Activated T-cell treated with anti-CD3 and anti-CD28 coated beads, Interleukin-2, amount 50 U/mL, for 4 hours (primary cell): Measurements from ENCODE around the gene SMCP. TPM values are rescaled to one million over a fixed set of nuclear protein-coding genes. Genes with fewer than 3 reads are reported as not detected.

Experiments used
- ATAC-seq, 2 donors: fragments of 200-7000 bp; cut with Tn5 transposase; one replicate each; pipeline ENCODE4 v1.10.0; 2021
- DNase-seq: peaks from one replicate; pipeline ENCODE4 v3.0.0-alpha.2; 2020
- H3K27me3 Mint-ChIP-seq: one replicate; pipeline ENCODE4 v1.8.0; 2021; ENCODE audit warnings: low read depth, mixed read lengths
- H3K36me3 Mint-ChIP-seq: one replicate; pipeline ENCODE4 v1.8.0; 2022; ENCODE audit warnings: mixed read lengths; ENCODE audit not compliant: insufficient read depth
- H3K4me1 Mint-ChIP-seq: one replicate; pipeline ENCODE4 v1.8.0; 2021; ENCODE audit warnings: low read depth, mixed read lengths
- H3K4me3 Mint-ChIP-seq: one replicate; pipeline ENCODE4 v1.8.0; 2021; ENCODE audit warnings: mild to moderate bottlenecking, moderate library complexity, mixed read lengths
- H3K9me3 Mint-ChIP-seq: one replicate; pipeline ENCODE4 v1.8.0; 2021; ENCODE audit warnings: mixed read lengths
- total RNA-seq, 3 donors: library from RNA; stranded (reverse); gene quantifications; one replicate each; pipeline ENCODE4 v1.2.1, GENCODE V29; 2021

The SMCP gene
- total RNA-seq, 3 donors from 2014 or later = not detected

DNA sequence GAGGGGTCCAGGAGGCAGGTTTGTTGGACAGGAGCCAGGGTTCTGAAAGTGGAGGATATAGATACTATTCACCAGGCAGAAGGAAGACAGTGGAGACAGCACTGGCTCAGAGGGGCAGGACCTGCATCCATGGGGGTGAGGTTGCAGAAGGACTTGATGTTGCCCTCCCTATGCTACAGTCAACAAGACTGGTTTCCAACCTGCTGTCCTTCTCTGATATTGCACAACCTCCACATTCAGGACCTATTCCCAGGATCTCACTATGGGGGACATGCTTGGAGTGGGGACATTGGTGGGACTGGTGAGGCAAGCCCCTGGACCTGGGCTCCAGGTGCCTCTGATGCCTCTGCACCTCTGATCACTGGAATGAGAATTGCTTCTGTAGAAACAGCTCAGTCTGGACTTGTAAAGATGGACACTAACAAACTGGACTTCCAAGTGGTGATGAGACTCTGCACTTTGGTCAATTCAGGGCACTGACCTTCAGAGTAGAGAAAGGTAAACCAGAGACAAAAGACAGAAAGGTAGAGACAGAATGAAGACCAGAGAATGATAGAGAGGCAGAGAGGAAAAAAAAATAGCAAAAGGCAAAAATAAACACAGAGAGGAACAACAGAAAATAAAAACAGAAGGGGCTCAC, 1.6 kb downstream of the SMCP start:
- H3K9me3 Mint-ChIP-seq = no peaks in the 10 kb centered on the region
- H3K36me3 Mint-ChIP-seq = no peaks in the 10 kb centered on the region
- no peak overlapping the region for H3K4me3 Mint-ChIP-seq
- no peaks in the 10 kb centered on the region for H3K4me1 Mint-ChIP-seq
- ATAC-seq = no peak
- no peak for DNase-seq
- H3K27me3 Mint-ChIP-seq = peaks cover 7% of the 10 kb centered on the region

DNA sequence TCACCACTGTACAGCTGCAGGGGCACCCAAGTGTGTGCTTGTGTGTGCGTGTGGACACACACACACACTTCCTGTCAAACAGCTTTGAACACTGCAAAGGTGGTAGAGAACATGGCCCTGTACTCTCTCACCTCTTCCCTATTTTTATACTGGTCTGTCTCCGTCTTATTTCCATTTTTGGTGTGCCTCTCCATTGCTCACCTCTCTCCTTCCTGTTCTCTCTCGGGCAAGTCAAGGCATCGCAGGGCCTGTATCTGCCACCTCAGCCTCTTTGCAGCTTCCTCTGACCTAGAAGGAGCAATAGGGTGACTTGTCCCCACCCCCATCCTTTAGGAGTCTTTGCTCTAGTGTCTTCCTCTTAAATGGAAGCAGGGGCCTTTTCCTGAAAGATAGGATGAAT, 2.2 kb downstream of the SMCP start:
- DNase-seq (no peak), ATAC-seq (no peak)
- Mint-ChIP-seq H3K4me3 (no peak overlapping the region), H3K27me3 (peaks cover 4% of the 10 kb centered on the region), H3K36me3 (no peaks in the 10 kb centered on the region), H3K4me1 (no peaks in the 10 kb centered on the region), H3K9me3 (no peaks in the 10 kb centered on the region)

DNA sequence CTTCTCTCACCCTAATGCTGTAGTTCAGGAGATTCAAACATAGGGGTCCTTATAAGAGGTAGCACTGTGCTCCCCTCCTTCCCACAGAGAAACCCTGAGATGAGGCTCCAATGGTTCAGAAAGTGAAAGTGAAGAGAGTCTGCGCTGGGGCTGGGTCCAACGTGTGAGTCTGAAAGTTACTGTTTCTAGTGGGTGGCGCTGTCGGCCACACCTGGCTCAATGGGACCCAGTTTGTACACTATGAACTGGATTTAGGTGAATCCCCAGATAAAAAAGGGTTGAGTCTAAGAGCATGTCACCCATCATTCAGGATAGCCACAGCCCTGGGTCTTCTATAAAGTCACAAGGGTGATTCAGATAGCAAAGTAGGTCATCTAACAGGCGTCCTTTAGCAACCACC, 2.8 kb downstream of the SMCP start:
- ATAC-seq = no peak

DNA sequence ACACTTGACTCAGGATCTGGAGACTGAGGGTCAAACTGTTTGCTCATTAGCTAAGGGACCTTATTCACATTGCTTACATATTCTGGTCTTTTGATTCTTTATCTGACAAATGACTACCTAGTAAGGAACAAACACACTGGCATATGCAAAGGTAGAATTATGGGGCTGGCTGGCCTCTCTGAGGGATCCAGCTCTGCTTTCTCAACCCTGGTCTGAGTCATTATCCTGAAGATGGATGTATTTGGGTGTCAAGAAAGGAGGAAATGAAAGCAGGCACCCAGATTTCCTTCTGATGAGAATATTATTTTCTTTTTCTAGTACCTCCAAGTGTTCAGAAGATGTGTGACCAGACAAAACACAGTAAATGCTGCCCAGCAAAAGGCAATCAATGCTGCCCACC, 6.0 kb downstream of the SMCP start:
- Mint-ChIP-seq H3K9me3 (no peaks in the 10 kb centered on the region), H3K27me3 (peaks cover 2% of the 10 kb centered on the region), H3K36me3 (no peaks in the 10 kb centered on the region), H3K4me3 (no peak overlapping the region), H3K4me1 (no peaks in the 10 kb centered on the region)
- no peak for DNase-seq
- ATAC-seq = no peak

More for the DNA sequence above, 2.8 kb downstream of the SMCP start:
- Mint-ChIP-seq H3K4me1 (no peaks in the 10 kb centered on the region), H3K9me3 (no peaks in the 10 kb centered on the region), H3K27me3 (peaks cover 4% of the 10 kb centered on the region), H3K4me3 (no peak overlapping the region), H3K36me3 (no peaks in the 10 kb centered on the region)
- DNase-seq = no peak

DNA sequence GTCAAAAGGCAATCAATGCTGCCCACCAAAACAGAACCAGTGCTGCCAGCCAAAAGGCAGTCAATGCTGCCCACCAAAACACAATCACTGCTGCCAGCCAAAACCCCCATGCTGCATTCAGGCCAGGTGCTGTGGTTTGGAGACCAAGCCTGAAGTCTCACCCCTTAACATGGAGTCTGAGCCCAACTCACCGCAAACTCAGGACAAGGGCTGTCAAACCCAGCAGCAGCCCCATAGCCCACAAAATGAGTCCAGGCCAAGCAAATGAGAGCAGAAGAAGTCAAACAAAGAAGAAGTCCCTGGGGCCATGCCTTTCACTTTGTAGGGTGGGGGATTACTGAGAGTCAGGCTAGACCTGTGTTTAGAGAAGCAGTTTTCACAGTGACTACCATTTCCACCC, 6.4 kb downstream of the SMCP start:
- Mint-ChIP-seq H3K27me3 (peaks cover 2% of the 10 kb centered on the region), H3K4me3 (no peak overlapping the region), H3K36me3 (no peaks in the 10 kb centered on the region), H3K9me3 (no peaks in the 10 kb centered on the region), H3K4me1 (no peaks in the 10 kb centered on the region)
- ATAC-seq = no peak
- DNase-seq = no peak

DNA sequence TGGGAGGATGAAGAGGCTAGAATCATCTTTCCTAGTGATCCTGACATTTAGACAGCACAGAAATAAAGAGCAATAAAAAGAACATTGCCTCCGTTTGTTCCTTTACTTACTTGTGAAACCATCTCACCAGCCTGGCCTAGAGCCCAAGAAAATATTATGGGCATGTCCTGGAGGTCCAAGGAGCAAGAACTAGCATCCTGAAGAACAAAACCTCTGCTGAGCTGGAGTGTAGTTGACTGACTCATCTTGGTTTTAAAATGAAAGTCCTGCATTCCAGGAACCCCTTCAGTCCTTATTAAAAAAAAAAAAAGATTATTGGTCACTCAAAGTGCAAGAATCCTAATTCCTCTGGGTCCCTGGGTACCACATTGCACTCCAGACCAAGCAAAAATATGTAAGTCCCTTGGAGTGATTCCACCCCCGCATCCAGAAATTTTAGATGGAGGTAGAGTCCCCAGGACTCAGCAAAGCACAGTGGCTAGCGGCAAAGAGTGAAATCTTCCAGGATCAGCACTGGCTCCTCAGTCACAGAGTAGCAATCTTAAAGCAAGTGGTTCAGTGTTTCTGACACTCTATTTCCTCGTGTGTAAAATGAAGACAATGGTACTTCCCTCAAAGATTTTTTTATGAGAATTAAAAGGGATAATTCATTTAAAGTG, 7.0 kb downstream of the SMCP start:
- Mint-ChIP-seq H3K4me1 (no peaks in the 10 kb centered on the region), H3K4me3 (no peak overlapping the region), H3K36me3 (no peaks in the 10 kb centered on the region), H3K9me3 (no peaks in the 10 kb centered on the region), H3K27me3 (no peaks in the 10 kb centered on the region)
- DNase-seq (no peak), ATAC-seq (no peak)

DNA sequence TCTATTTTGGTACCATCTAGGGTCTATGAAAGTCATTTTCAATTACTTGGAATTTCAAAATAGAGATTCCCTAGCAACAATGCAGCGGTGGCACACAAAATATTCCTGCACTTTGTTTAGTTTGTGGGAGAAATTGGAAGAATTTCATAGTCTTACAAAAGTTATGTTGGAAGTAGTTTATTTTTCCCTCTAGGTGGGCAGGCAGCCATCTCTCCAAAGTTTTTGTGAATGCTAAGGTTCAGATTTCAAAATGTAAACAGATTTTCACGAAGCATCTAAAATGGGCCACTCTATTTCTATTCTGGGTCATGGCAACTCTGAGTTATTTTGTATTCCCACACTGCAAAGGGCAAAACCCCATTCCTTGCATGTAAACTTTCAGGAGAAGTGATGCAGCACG, 8.0 kb downstream of the SMCP start:
- no peak for ATAC-seq
- no peak for DNase-seq
- no peaks in the 10 kb centered on the region for H3K9me3 Mint-ChIP-seq
- H3K4me1 Mint-ChIP-seq = no peaks in the 10 kb centered on the region
- H3K36me3 Mint-ChIP-seq = no peaks in the 10 kb centered on the region
- H3K27me3 Mint-ChIP-seq = peaks cover 4% of the 10 kb centered on the region
- no peak overlapping the region for H3K4me3 Mint-ChIP-seq

DNA sequence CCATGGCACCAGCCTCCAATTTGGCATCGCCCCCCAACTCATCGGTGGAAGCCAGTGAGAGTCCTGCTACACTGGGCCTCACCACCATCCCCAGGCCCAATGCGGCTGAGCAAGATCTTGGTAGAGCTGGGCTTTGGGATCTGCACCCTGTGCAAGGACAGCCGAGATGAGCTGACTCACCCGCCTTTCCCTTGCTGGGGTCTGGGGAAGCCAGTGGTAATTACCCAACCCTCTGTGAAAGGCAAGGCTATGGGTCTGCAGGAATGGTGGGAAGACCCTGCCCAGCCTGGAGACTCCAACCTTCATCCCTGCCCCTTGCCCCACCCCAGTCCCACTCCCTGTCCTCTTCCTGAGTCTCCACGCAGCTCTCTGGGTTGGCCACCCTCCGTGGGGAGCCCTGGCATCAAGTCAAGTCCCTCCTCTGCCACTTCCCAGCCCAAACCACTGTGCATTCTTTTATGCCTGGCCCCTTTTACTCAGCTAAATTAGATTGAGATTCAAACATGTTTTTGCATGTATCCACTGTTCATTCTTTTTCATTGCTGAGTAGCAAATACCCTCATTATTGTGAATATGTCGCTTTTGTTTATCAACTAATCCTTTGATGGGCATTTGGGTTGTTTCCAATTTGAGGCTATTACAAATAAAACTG, 8.8 kb downstream of the SMCP start:
- H3K4me3 Mint-ChIP-seq = no peak overlapping the region
- no peak for DNase-seq
- no peak for ATAC-seq
- peaks cover 10% of the 10 kb centered on the region for H3K27me3 Mint-ChIP-seq
- H3K4me1 Mint-ChIP-seq = no peaks in the 10 kb centered on the region
- no peaks in the 10 kb centered on the region for H3K36me3 Mint-ChIP-seq
- H3K9me3 Mint-ChIP-seq = no peaks in the 10 kb centered on the region

DNA sequence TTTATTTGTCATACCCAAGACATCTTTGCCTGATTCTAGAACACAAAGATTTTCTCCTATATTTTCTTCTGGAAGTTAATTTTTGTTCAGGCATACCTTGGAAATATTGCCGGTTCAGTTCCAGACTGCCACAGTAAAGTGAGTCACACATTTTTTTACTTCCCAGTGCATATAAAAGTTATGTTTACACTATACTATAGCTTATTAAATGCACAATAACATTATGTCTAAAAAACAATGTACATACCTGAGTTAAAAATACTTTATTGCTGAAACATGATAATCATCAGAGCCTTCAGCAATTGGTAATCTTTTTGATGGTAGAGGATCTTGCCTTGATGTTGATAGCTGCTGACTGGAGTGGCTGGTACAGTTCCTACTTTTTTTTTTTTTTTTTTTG, 10.0 kb downstream of the SMCP start:
- H3K4me3 Mint-ChIP-seq = no peak overlapping the region
- no peaks in the 10 kb centered on the region for H3K36me3 Mint-ChIP-seq

DNA sequence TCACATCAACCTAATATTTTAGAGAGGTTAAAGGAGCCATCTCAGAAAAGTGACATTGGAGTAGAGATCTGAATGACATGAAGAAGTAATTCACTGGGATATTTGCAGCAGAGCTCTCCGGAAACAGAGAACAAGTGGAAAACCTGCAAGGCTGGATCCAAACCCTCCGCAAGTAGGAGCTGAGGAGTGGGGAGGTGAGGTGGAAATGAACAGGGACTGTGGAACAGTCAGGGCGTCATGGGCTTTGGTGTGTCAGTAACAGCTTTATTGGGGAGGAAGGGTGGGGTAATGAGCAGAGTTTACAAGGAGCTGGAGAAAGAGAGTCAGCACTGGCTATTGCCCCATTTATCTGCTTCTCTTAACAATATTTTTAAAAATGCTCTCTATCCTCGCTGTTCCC, 20.9 kb downstream of the SMCP start:
- H3K27me3 Mint-ChIP-seq = peaks cover 31% of the 10 kb centered on the region
- no peak overlapping the region for H3K4me3 Mint-ChIP-seq
- DNase-seq (no peak), ATAC-seq (no peak)
- no peaks in the 10 kb centered on the region for H3K4me1 Mint-ChIP-seq
- peaks cover 4% of the 10 kb centered on the region for H3K9me3 Mint-ChIP-seq
- H3K36me3 Mint-ChIP-seq = no peaks in the 10 kb centered on the region

More for the DNA sequence above, 10.0 kb downstream of the SMCP start:
- DNase-seq (no peak), ATAC-seq (no peak)
- Mint-ChIP-seq H3K4me1 (no peaks in the 10 kb centered on the region), H3K9me3 (no peaks in the 10 kb centered on the region), H3K27me3 (peaks cover 11% of the 10 kb centered on the region)

DNA sequence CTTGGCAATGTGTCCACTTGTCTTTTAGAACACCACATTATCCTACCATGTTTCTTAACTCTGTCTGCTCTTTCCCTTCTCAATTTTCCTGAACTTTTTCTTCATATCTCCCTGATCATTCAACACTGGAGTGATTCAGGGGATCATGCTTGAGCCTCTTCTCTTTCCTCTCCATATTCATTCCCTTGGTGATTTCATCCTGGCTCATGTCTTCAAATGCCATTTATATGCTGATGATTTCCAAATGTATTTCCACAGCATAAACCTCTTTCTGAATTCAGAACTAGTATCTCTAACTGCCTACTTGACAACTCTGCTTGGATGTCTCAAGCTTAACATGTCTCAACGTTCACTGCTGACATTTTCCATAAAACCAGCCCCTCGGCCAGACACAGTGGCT, 21.8 kb downstream of the SMCP start:
- no peak overlapping the region for H3K4me3 Mint-ChIP-seq
- no peaks in the 10 kb centered on the region for H3K9me3 Mint-ChIP-seq
- DNase-seq (no peak), ATAC-seq (no peak)
- peaks cover 28% of the 10 kb centered on the region for H3K27me3 Mint-ChIP-seq
- H3K36me3 Mint-ChIP-seq = no peaks in the 10 kb centered on the region
- H3K4me1 Mint-ChIP-seq = no peaks in the 10 kb centered on the region

DNA sequence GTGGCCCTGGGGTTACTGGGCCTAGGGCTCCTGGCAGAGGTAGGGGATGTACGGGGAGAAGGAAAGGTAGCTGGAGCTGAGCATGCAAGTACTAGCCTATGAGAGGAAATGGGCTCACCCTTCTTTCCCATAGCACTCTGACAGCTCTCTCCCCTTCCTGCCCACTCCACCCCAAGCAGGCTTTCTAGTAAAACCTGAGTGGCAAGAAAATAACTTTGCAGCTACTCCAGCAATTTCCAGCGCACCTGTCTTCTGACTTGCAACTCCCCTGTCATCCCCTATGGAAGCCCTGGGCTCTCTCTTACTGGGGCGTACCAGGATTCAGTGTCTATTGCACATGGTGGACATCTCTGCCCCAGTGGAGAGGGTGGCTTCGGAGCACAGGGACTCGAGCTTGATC, 23.5 kb downstream of the SMCP start:
- H3K27me3 Mint-ChIP-seq = peaks cover 24% of the 10 kb centered on the region
- no peaks in the 10 kb centered on the region for H3K36me3 Mint-ChIP-seq
- DNase-seq (no peak), ATAC-seq (no peak)
- H3K9me3 Mint-ChIP-seq = no peaks in the 10 kb centered on the region
- no peak overlapping the region for H3K4me3 Mint-ChIP-seq
- no peaks in the 10 kb centered on the region for H3K4me1 Mint-ChIP-seq

DNA sequence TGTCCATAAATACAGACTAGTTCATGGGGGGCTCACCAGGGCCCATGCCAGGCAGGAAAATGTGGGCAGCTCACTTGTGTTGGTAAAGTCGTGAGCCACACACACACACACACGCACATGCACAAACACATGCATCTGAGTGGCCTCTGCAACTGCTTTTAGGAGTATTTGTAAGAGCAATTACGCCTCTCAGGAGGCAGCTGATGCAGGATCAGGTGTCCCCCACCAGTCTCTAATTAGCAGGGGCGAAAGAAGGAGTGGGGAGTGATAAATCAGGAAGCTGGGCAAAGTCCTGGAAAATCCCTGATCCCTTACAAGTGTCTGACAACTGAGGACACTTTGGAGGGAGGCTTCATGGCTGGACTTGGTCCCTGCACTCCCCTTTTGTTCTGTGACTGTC, 24.5 kb downstream of the SMCP start:
- Mint-ChIP-seq H3K9me3 (no peaks in the 10 kb centered on the region), H3K36me3 (no peaks in the 10 kb centered on the region), H3K27me3 (peaks cover 17% of the 10 kb centered on the region), H3K4me3 (no peak overlapping the region), H3K4me1 (no peaks in the 10 kb centered on the region)
- DNase-seq = no peak
- no peak for ATAC-seq

DNA sequence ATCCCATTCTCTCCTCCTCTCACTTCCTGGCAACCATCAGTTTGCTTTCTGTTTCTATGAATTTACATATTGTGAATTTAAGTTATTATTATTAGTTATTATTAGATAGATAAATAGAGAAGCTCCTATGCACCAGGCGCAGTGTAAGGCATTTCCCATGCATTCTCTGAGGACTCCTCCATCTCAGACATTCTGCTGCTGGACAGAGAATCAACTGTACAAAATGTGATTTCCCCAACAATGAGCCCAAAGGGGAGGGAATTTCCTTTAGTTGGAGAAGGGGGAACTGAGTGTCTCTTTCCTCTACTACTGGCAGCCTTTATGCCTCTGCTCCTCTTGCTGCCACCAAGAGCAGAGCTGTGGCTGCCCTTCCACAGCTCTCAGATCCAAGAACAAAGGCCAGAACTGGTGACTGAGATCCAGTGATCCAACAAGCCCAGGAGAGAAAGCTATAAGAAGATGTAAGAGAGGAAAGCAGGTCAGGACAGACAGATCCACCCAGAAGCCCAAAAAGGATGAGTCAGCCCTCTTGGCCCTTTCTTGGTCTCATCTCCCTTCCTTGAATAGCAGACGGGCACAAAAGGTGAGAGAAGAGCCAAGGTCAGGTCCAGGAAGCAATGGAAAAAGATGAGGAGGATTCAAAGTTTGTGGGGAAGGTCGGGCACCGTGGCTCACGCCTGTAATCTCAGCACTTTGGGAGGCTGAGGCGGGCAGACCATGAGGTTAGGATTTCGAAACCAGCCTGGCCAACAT, 26.7 kb downstream of the SMCP start:
- no peak for ATAC-seq
- Mint-ChIP-seq H3K4me1 (no peaks in the 10 kb centered on the region), H3K4me3 (no peak overlapping the region), H3K36me3 (no peaks in the 10 kb centered on the region), H3K9me3 (no peaks in the 10 kb centered on the region), H3K27me3 (peaks cover 24% of the 10 kb centered on the region)
- DNase-seq = no peak
